Measurements from ENCODE around the gene ATRNL1.

DNA sequence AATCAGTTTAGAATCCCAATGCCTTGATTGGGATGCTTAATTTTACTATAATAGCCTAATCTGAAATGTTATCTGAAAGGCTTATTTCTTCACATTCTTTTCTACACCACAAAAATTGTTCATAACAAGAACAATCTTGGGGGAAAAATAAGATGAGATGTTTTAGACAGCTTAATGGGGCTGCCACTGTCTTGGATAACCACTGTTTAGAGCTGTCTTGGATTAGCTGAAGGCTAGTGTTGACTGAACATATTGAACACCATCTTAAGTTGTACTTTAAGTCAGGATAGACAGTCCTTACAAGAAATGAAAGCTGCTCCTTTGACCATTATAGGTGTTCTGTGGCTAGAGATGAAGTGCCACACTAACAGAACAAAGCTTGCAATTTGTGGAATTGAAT is 678.6 kb downstream of the ATRNL1 start:
- TF ChIP-seq CTCF (IDR thresholded peaks at IDR 0.05) (no peak), POLR2A (IDR thresholded peaks at IDR 0.05) (no peak)
